ENCODE data around the gene ZCCHC14. TPM values are rescaled to one million over a fixed set of nuclear protein-coding genes. Genes with fewer than 3 reads are reported as not detected.

The ZCCHC14 gene
- polyA plus RNA-seq, 2 of the 4 experiments (the other 2 are of a cell fraction): 3.8 to 7.3 TPM

DNA sequence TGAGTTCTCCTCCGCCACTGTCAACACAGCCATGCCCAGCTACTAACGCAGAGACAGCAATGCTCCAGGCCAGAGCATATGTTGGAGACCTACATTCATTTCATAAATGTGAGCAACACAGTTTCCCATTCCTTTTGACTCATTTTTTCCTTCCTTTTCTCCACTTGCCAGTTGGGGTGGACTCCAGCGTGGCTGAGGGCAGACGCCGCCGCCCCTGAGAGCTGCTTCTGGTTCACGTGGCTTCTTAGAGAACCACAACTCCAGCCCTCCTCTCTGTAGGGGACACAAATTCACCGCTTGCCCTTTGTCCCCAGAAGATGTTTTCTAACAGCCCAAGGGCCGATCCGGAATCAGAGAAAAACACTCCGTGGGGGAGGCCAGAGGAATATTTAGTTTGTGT, 45.8 kb upstream of the ZCCHC14 start:
- CTCF ChIA-PET: interaction anchor here (0.8 to 3.2 kb wide), 7 partner anchors 8 to 145 kb away, joined by 3 to 14 read pairs (median 5); no protein-coding TSS in a partner anchor
- DNase-seq (ENCODE audit: low read depth in 1 of 2, low spot score in 1 of 2) (no peak), ATAC-seq (no peak), FAIRE-seq (no peak)
- H3K4me2 ChIP-seq: no peak overlapping the region
- H3K9me3 ChIP-seq: peaks cover 45% of the 10 kb centered on the region
- H3K4me1 ChIP-seq: no peaks in the 10 kb centered on the region
- WGBS (ENCODE audit: missing lambda C conversion rate): 60% methylated on average over 11 of the region's 11 CpGs
- H3K27ac ChIP-seq: no peak overlapping the region
- TF ChIP-seq BHLHE40 (IDR thresholded peaks at IDR 0.05; ENCODE audit: low read depth, low read length) (no peak), CEBPB (IDR thresholded peaks at IDR 0.05) (no peak), FOXS1 (CRISPR knock-in tag; IDR thresholded peaks at IDR 0.05) (no peak), RAD21 (conservative IDR thresholded peaks at IDR 0.05 in 1 of 2, IDR thresholded peaks at IDR 0.05 in 1 of 2) (no peak), HDAC2 (IDR thresholded peaks at IDR 0.05) (no peak), POLR2AphosphoS2 (conservative IDR thresholded peaks at IDR 0.05; ENCODE audit: low read length) (no peak), FOSB (CRISPR knock-in tag; IDR thresholded peaks at IDR 0.05) (no peak)
- H3K4me3 ChIP-seq: no peak overlapping the region
- POLR2A ChIA-PET: no interaction called here

GRCh38 chr16:87538160-87538559, 45.3 kb upstream of the ZCCHC14 start:
- TF ChIP-seq KDM5A (IDR thresholded peaks at IDR 0.05): no peak
- no peak for TF ChIP-seq HOXB13 (CRISPR knock-in tag; IDR thresholded peaks at IDR 0.05; ENCODE audit: low read depth)
- no peak for TF ChIP-seq ZFP36 (IDR thresholded peaks at IDR 0.05; ENCODE audit: borderline replicate concordance, partially characterized antibody)
- TF ChIP-seq HOXA7 (CRISPR knock-in tag; IDR thresholded peaks at IDR 0.05): no peak
- no peak for TF ChIP-seq USF2 (IDR thresholded peaks at IDR 0.05)
- TF ChIP-seq MAZ (IDR thresholded peaks at IDR 0.05; ENCODE audit: borderline replicate concordance, low read depth, low read length): no peak
- no peak for TF ChIP-seq GATA3 (IDR thresholded peaks at IDR 0.05; ENCODE audit: borderline replicate concordance)
- ChIA-PET CTCF (interaction anchor here (0.8 to 3.2 kb wide), 8 partner anchors 8 to 144 kb away, joined by 3 to 14 read pairs (median 4); no protein-coding TSS in a partner anchor), POLR2A (no interaction called here)
- DNase-seq (ENCODE audit: low read depth in 1 of 2, low spot score in 1 of 2) (no peak), ATAC-seq (no peak), FAIRE-seq (no peak)
- Histone ChIP-seq H3K4me2 (no peak overlapping the region), H3K9me3 (peaks cover 50% of the 10 kb centered on the region), H3K4me3 (no peak overlapping the region), H3K27ac (no peak overlapping the region), H3K4me1 (no peaks in the 10 kb centered on the region)
- 20% methylated on average over 4 of the region's 4 CpGs for WGBS (ENCODE audit: missing lambda C conversion rate)

GRCh38 chr16:87536795-87537142, 43.9 kb upstream of the ZCCHC14 start:
- TF ChIP-seq KDM1A (IDR thresholded peaks at IDR 0.05; ENCODE audit: low read depth) (no peak), REST (IDR thresholded peaks at IDR 0.05) (no peak), TP53 (CRISPR knock-in tag; IDR thresholded peaks at IDR 0.05) (no peak), ZSCAN20 (CRISPR knock-in tag; IDR thresholded peaks at IDR 0.05) (no peak), KDM5A (IDR thresholded peaks at IDR 0.05) (no peak), EHMT2 (IDR thresholded peaks at IDR 0.05; ENCODE audit: low read depth) (no peak), CBX8 (IDR thresholded peaks at IDR 0.05) (no peak), RNF2 (IDR thresholded peaks at IDR 0.05; ENCODE audit: borderline replicate concordance, low read depth) (no peak), HES2 (IDR thresholded peaks at IDR 0.05) (no peak), JUNB (IDR thresholded peaks at IDR 0.05) (no peak), CBX2 (IDR thresholded peaks at IDR 0.05; ENCODE audit: borderline replicate concordance, low read depth) (no peak), CHD2 (IDR thresholded peaks at IDR 0.05; ENCODE audit: low read length, partially characterized antibody) (no peak), HOXB5 (CRISPR knock-in tag; IDR thresholded peaks at IDR 0.05) (no peak), JUN (IDR thresholded peaks at IDR 0.05) (no peak), CTCF (IDR thresholded peaks at IDR 0.05) (no peak)
- TF ChIP-seq, protein P1, sequence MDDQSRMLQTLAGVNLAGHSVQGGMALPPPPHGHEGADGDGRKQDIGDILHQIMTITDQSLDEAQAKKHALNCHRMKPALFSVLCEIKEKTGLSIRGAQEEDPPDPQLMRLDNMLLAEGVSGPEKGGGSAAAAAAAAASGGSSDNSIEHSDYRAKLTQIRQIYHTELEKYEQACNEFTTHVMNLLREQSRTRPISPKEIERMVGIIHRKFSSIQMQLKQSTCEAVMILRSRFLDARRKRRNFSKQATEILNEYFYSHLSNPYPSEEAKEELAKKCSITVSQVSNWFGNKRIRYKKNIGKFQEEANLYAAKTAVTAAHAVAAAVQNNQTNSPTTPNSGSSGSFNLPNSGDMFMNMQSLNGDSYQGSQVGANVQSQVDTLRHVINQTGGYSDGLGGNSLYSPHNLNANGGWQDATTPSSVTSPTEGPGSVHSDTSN (IDR thresholded peaks at IDR 0.05): no peak
- Histone ChIP-seq H3K4me1 (no peaks in the 10 kb centered on the region), H3K4me2 (peak overlapping the region; percentile 45; the same call in 1 of the 3 replicates), H3K9me3 (peaks cover 61% of the 10 kb centered on the region), H3K27ac (no peak overlapping the region), H3K4me3 (no peak overlapping the region; the same call in 2 of the 3 replicates)
- 34% methylated on average over 10 of the region's 10 CpGs for WGBS (ENCODE audit: missing lambda C conversion rate)
- POLR2A ChIA-PET: no interaction called here
- ATAC-seq: no peak
- no peak for DNase-seq (ENCODE audit: low read depth in 1 of 2, low spot score in 1 of 2)
- CTCF ChIA-PET: interaction anchor here (1.1 kb wide), 1 partner anchor 15 kb away, joined by 3 read pairs; no protein-coding TSS in a partner anchor
- no peak for FAIRE-seq

Measured in A549 (cell line).